ENCODE results near the gene TYK2.
A peak's percentile ranks its signal among the peaks of the same experiment; 100 is the strongest.
"Not testable (repeated sequence)": the region's sequence is repeated elsewhere in the genome, so short reads cannot be mapped to it uniquely, and the experiment has no call there.

TYK2 gene

DNA sequence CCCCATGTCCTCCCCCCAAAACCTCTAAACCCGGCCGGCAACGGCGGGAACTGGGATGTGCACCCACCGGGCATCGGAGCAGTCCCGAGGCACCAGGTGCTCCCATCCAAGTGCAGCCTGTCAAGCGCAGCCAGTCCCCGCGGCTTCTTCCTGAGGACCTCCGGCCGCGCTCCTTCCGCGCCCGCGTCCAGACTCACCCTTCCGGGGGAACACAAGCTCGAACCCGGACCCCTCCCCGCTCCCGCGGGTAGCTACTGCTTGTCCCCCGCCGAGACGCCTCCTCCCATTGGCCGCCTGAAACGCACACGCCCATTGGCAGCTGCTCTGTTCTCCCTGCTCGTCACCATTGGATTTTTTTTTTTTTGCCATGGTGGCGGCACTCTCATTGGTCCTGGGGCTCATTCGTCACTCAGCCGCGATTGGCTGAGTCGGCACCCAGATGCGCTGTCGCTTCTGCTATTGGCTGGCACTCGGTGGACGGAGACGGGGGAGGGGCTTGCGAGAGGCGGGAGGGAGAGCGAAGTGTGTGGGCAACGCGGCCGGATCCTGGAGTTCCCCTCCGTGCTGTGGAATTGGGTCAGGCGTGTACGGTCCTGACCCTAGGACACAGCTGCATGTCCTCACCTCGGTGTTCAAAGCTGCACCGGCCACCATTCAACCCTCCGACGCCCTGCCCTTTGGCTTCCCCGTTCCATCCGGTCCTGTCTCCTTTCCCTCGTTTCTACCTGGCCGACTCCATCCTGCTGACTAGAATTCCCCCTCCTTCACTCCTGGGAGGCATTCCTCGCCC, at the start of gene TYK2:
TYK2 (minus strand) TSS at position 260 of the 790 bp plus-strand sequence. CDS start 2,166 bp downstream, outside the sequence.
- DNase-seq (ENCODE audit: low read depth): peak; percentile 90

DNA sequence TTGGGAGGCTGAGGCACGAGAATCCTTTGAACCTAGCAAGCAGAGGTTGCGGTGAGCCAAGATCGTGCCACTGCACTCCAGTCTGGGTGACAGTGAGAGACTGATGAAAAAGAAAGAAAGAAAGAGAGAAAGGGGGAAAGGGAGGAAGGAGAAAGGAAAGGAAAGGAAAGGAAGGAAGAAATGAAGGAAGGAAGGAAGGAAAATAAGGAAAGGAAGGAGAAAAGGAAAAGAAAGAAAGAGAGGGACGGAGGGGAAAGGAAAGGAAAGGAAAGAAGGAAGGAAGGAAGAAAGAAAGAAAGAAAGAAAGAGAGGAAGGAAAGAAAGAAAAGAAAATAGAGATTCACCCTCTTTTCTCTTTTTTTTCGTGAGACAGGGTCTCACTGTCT, 48.6 kb upstream of the TYK2 start:
- DNase-seq (ENCODE audit: low read depth): no peak

DNA sequence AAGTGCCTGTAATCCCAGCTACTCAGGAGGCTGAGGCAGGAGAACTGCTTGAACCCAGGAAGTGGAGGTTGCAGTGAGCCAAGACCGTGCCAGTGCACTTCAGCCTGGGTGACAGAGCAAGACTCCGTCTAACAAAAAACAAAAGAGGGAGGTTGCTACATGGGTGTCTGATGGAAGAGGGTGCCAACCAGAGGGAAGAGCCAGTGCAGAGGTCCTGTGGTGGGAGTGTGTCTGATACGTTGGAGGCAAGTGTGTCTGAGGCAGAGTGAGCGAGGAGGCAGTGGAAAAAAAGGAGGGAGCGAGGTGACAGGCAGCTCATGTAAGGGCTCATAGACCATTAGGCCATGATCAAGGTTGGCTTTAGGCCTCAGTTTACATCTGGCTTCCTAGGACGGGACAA, 46.8 kb upstream of the TYK2 start:
- DNase-seq (ENCODE audit: low read depth): no peak

DNA sequence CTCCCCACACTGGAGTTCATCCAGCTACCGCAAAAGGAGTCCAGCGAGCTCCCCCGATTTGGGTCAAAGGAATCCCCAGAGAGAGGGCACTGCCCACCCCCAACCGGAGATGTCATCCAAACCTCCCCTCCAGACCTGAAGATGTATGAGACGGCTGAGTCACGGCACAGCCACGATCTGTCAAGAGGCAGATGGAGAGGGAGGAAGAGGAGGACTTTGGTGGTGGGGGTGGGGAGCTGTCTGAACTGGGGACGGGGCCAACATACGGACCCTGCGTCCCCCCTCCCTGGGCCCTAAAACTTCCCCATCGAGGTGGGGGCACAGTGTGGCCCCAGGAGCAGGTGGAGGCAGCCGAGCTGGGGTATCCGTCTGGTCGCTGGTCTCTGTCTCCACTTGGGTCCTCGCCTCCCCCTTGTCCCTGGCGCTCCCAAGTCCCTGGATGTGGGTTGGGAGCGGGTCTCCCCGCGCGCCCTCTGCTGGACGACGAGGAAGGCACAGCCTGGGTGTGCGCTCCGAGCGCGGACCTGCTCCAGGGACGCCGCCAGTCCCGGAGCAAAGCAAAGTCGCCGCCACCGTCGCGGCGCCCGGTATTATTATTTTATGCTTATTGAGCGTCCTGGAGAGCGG, 43.8 kb upstream of the TYK2 start:
- no peak for DNase-seq (ENCODE audit: low read depth)

DNA sequence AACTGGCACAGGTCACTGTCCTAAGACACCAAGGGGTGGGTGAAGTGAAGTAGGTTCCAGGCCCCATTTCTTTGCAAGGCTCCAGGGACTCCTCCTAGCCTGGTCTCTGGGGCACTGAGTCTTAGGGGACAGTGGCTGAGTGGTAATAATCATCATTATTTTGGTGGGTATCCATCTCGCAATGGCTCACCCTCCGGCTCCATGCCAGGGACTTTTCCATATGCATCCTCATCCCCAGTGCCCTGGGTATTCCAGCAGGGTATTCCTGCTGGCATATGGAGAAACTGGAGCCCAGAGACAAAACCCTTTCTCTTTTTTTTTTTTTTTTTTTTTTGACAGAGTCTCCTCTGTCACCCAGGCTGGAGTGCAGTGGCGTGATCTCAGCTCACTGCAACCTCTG, 42.5 kb upstream of the TYK2 start:
- no peak for DNase-seq (ENCODE audit: low read depth)

DNA sequence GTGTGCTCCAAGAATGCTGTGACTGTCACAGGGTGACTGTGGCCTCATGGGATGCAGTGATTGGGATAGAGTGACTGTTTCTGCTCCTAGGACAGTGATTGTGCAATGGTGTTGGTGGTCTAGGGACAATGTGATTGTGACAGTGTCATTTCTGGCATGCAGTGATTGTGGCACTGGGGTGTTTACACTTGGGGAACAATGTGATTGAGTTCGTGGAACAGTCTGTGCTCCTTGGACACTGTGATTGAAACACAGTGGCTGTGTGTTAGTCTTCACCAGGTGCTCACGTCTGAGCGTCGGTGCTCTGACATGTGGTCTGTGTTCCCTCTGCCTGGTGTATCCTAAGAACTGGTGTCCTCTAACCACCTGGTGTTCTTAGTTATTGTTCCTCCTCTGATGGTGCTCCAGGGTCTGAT, 41.7 kb upstream of the TYK2 start:
- DNase-seq (ENCODE audit: low read depth): no peak

DNA sequence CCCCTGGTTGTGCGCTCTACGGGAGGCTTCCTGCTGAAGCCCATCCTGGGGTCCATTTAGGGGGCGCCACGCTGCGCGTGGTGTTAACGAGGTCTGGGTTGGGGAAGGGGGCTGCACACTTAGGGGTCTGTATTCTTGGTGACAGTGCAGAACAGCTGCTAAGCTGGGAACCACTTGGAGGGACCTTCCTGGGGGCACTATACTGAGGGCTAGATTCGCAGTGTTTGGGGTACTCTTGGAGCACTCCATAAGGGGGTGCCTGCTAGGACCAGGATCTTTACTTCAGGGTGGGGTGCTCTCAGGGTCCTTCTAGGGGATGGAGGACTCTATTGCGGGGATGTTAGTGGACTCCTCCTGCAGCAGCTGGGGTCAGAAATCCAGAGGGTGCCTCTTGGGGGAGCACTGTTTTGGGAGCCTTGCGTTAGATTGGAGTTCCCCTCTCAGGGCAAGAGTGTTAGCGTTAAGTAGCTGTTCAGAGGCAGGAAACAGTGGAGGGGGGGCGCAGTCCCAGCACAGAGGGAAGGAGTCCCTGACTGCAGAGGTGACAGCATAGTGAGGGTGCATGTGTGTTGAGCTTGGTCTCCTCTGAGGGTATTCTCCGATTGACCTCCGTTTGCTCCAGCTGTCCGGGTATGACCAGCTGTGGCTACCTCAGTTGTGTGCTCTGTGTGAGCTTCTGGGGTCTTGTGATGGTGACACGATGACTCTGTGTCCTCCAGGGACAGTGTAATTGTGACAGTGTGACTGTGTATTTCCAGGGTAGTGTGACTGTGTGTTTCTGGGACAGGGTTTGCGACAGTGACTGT, 41.1 kb upstream of the TYK2 start:
- no peak for DNase-seq (ENCODE audit: low read depth)

DNA sequence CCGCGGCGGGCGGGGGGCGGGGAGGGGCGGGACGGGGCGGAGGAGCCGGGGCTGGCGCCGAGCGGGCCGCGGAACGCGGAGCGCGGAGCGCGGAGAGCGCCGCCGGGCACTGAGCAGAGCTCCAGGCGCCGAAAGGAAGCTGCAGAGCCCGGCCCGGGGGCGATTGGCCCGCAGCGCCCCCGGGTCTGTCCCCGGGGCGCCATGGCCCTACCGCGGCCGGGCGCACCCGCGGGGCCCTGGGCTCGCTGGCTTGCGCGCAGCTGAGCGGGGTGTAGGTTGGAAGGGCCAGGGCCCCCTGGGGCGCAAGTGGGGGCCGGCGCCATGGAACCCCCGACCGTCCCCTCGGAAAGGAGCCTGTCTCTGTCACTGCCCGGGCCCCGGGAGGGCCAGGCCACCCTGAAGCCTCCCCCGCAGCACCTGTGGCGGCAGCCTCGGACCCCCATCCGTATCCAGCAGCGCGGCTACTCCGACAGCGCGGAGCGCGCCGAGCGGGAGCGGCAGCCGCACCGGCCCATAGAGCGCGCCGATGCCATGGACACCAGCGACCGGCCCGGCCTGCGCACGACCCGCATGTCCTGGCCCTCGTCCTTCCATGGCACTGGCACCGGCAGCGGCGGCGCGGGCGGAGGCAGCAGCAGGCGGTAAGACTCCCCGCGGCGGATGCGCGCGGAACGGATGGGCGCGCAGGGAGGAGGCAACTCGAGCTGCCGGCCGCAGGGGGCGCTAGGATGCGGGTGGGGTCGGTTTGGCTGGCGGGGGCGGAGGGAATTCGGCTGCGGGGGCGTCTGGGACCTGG, 40.3 kb upstream of the TYK2 start, which contains the start of gene PDE4A:
PDE4A (plus strand) TSS at position 95 of the 796 bp plus-strand sequence; CDS start at position 322, 227 bp downstream.
- DNase-seq (ENCODE audit: low read depth): no peak

DNA sequence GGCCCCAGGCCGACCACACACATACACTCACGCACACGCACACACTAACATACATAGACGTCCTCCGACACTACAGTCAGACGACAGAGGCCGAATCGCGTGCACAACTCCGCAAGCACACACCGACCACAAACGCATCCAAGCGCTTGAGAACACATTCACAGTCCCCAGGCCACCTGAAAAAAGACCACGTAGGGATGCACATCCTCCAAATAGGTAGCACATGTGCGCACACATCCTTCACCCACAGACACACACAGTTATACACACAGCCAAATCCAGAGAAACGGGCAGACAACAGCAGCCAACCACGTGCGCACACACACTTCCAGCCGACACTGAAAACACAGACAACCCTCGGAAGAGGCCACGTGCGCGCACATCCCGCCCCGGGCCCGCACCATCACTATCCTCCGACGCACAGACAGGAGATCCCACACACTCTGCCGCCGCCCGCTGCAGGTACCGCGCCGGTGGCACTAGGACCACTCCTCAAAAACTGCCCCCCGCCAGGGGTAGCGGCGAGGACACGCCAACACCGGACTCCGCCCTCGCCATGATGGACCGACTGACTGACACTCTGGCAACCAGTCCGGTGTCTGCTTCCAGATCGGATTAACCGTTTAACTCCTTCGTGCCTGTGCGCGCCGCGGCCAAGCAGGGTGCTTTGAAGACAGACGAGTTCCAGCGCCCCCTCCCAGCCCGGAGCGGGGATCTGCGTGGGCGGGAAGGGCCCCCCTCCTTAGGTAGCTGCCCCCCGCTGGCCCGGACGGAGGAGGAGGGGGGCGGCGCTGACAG, 39.5 kb upstream of the TYK2 start:
- no peak for DNase-seq (ENCODE audit: low read depth)

DNA sequence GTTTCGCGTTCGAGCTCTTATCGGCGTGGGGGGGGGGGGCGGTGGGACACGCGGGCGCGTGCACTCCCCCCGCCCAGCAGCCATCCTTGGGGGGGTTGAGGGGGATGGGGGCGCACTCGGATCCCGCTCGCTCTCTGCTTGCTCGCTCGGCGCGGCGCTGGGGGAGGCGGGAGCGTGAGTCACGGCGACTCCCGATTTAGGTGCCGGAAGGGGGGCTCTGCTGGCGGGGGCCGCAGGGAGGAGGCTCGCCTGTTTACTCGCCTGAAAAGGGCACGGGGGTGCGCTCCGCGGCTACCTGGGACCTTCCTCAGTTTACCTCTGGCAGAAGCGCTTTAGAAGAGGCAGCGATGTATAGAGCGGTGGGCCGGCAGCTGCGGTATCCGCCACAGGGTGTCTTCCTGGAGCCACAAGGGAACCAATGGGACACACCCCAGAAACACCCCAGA, 38.9 kb upstream of the TYK2 start:
- DNase-seq (ENCODE audit: low read depth): no peak

DNA sequence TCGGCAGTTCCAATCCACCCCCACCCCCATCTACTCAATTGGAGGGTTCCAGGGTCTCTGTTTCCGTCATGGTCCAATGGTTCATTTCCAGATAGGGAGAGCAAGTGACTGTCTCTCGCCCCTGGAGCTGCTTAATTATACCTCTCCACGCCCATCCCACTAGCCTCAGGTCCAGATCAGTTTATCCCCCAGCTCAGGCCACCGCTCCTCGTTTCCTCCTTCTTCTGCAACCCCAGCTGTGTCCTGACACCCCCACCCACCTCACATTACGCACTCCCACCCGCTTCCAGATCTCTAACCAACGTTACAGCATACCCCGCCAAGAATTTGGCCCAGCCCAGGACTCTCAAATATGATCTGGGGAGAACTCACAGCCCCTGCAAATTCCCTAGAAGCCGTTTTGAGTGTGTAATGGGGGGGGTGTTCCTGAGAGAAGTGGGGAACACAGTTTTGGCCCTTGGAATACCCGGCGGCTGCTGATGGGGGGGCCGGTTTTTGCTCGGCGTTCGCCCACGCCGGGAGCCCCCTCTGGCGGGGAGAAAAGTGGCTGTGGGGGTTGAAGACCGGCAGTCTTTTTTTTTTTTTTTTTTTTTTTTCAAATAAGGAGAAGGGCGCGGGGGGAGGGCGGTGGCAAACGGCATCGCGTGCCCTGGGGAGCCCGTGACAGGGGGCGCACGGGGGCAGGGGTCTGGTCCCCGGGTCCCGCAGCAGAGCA, 38.3 kb upstream of the TYK2 start:
- DNase-seq (ENCODE audit: low read depth): no peak

DNA sequence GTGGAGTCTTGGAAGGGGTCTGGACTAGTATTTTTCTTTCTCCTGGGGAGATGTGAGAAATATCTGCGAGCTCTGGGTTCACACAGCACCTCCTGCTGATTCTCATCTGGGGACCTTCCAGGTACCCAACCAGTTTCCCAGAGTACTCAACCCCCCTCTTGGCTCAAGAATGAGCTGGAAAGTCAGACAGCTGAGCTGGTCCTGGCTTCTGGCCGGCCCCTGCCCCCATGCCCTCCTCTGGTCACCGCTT, 37.8 kb upstream of the TYK2 start:
- no peak for DNase-seq (ENCODE audit: low read depth)

DNA sequence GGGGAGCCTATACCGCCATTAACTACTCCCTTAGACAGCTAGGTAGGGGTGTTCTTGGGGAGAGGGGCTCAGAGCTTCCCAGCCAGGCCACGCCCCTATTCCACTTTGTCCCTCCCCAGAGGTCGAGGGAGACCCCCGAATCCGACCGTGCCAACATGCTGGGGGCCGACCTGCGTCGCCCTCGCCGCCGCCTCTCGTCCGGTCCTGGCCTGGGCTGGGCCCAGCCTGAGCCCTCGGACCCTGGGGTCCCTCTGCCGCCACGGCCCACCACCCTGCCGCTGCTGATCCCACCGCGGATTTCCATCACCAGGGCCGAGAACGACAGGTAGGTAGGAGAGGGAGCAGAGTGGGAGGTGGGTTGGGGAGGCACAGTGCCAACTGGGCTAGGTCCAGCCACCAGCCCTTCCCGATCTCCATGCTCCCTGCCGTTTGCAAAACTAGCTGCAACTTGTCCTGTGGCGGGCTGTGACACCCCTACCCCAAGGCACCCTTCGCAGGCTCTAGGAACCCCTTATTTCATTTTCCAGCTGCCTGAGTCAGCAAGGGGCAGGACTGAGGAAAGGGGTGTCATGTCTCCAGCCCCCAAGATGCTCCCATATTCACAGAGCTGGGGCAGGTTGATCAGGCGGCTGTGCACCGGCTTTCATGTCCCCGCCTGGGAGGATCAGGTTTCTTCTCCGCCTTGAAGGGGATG, 37.3 kb upstream of the TYK2 start:
- no peak for DNase-seq (ENCODE audit: low read depth)

DNA sequence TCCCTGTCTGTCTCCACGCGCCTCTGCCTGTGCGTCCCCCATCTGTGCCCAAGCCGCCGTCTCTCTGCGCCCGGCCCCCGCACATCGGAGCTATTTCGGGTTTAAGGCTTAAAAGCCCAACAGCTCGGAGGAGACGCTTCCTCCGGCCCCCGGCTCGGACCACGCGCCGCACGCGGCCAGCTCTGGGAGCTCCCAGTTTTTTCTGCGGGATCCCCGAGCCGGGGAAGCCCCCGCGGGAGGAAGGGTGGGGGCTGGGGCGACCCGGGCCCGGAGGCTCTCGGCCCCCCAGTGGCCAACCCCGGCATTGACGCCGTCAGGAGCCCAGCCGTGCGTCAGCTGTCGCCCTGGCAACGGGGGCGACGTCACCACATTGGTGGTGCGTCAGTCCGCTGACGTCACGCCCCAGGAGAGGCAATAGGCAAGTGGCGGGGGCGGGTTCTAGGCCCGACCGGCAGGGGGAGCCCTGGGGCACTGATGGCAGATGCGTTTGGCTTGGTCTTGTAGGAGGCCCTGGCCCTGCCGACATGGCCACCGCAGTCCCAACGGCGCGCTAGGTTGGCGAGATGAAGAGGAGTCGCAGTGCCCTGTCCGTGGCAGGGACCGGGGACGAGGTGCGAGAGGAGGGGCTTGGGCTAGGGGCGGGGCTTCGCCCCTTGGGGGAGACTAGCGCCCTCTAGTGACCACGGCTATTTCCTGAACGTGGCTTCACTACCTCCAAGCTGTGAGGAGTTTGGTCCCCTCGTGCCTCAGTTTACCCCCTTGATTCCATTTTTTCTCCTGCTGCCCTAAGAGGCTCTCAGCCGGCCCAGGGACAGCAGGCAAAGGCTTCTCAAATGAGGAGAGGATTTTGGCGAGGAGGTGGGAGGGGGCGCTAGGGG, 36.2 kb upstream of the TYK2 start:
- DNase-seq (ENCODE audit: low read depth): no peak

DNA sequence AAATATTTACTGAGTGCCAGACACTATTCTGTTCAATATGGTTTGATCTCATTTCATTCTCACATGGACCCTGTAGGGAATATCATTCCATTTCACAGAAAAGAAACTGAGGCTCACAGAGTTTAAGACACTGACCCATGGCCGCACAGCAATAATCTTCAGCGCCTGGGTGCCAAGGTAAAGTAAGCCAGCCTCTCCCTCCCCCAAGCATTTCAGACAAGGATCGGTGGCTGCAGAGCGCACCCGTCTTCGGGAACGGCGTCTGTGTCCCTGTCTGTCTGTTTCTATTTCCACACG, 35.7 kb upstream of the TYK2 start:
- no peak for DNase-seq (ENCODE audit: low read depth)

DNA sequence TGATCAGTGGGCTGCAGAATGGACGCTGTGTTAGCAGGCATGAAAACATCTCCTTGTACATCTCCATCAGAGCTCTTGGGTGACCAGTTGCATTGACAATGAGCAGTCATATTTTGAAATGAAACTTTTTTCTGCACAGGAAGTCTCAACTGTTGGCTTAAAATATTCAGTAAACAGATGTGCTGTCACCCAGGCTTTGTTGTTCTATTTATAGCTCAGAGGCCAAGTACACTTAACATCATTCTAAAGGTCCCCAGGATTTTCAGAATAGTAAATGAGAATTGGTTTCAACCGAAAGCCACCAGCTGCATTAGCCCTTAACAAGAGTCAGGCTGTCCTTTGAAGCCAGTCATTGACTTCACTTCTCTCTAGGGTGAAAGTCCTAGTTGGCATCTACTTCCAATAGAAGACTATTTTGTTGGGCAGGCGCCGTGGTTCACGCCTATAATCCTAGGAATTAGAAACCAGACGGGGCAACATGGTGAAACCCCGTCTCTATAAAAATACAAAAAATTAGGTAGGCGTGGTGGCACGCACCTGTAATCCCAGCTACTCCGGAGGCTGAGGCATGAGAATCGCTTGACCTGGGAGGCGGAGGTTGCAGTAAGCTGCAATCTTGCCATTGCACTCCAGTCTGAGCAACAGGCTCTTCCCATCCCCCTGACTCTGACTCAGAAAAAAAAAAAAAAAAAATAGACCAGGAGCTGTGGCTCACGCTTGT, 32.0 kb upstream of the TYK2 start:
- no peak for DNase-seq (ENCODE audit: low read depth)

DNA sequence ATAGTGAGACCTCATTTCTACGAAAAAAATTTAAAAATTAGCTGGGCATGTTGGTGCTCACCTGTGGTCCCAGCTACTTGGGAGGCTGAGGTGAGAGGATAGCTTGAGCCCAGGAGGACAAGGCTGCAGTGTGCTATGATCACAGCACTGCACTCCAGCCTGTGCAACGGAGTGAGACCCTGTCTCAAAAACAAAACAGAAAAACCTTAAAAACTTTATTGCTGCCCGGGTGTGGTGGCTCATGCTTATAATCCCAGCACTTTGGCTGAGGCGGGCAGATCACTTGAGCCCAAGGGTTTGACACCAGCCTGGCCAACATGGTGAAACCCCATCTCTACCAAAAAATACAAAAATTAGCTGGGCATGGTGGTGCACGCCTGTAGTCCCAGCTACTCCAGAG, 30.9 kb upstream of the TYK2 start:
- DNase-seq (ENCODE audit: low read depth): not testable (repeated sequence)

DNA sequence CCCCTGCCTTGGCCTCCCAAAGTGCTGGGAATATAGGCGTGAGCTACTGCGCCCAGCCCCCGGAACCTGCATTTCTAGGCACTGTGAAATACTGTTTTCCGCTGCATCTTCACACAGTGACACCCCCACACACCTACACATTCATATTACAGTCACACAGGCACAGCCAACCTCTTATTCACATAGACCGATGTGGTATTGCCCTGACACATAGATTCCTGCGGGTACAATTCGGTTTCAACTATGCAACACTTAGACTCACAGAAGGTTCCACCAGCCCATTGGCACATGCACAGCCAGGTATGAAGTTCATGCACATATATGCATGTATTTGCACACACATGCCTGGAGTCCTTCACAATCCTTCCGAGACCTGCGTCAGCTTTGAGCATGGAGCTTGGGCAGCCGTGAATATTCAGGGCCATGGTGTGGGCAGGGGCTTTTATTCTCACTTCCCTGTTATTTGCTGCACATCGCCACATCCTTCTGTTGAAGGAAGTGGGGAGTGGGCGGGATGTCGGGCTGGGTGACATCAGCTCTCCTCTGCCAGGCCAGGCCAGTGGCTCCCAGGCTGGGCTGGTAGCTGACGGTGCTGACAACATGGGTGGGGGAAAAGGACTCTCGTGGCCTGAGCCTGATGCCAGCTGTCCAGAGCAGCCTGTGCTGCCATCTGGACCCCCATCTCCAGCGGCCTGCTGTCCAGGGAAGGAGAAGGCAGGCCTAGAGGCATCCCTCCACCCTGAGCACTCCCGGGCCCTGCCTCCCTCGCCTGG, 28.3 kb upstream of the TYK2 start:
- no peak for DNase-seq (ENCODE audit: low read depth)
